Trophoblast cell (in vitro differentiated cells and primary cell): ENCODE results near the gene SRRM2.

Source experiments
- DNase-seq, 2 donors: peaks; one replicate each; pipeline ENCODE4 v3.0.0-alpha.2; 2016
- H2AFZ ChIP-seq: 2 replicates; pipeline ENCODE4 v1.6.1; 2013; ENCODE audit warnings: low read length, moderate library complexity, mild to moderate bottlenecking; ENCODE audit not compliant: insufficient read depth, poor library complexity
- H2AK5ac ChIP-seq: 2 replicates; pipeline ENCODE4 v1.6.1; 2013; ENCODE audit warnings: mild to moderate bottlenecking, low read length
- H2BK120ac ChIP-seq: 2 replicates; pipeline ENCODE4 v1.6.1; 2013; ENCODE audit warnings: low read length, mild to moderate bottlenecking, moderate library complexity; ENCODE audit not compliant: insufficient read depth, poor library complexity
- H2BK12ac ChIP-seq: 2 replicates; pipeline ENCODE4 v1.6.1; 2013; ENCODE audit warnings: mild to moderate bottlenecking, low read length, moderate library complexity
- H2BK5ac ChIP-seq: 2 replicates; pipeline ENCODE4 v1.6.1; 2013; ENCODE audit warnings: low read length, low read depth, moderate library complexity, mild to moderate bottlenecking; ENCODE audit not compliant: poor library complexity
- H3K14ac ChIP-seq: 2 replicates; pipeline ENCODE4 v1.6.1; 2013; ENCODE audit warnings: mild to moderate bottlenecking, low read length
- H3K18ac ChIP-seq: 2 replicates; pipeline ENCODE4 v1.6.1; 2013; ENCODE audit warnings: mild to moderate bottlenecking, low read length
- H3K23ac ChIP-seq: 2 replicates; pipeline ENCODE4 v1.6.1; 2013; ENCODE audit warnings: low read length
- H3K27ac ChIP-seq: 2 replicates; pipeline ENCODE4 v1.5.1; 2013; ENCODE audit warnings: low read depth, mild to moderate bottlenecking, inconsistent platforms, low read length, moderate library complexity
- H3K27me3 ChIP-seq: 2 replicates; pipeline ENCODE4 v1.6.1; 2013; ENCODE audit warnings: inconsistent platforms, mild to moderate bottlenecking, low read length, moderate library complexity; ENCODE audit not compliant: insufficient read depth
- H3K36me3 ChIP-seq, 2 experiments: 1 replicate in 1 of 2; 2 replicates in 1 of 2; pipeline ENCODE4 v1.6.1; 2013; ENCODE audit warnings: low read length in 2 of 2, mild to moderate bottlenecking in 2 of 2, moderate library complexity in 1 of 2; ENCODE audit not compliant: insufficient read depth in 2 of 2, control insufficient read depth in 1 of 2
- H3K4ac ChIP-seq: 2 replicates; pipeline ENCODE4 v1.6.1; 2013; ENCODE audit warnings: low read depth, mild to moderate bottlenecking, low read length, moderate library complexity
- H3K4me1 ChIP-seq, 2 experiments: 1 replicate in 1 of 2; 2 replicates in 1 of 2; pipeline ENCODE4 v1.6.1; 2013; ENCODE audit warnings: low read length in 2 of 2, mild to moderate bottlenecking in 2 of 2, moderate library complexity in 1 of 2; ENCODE audit not compliant: insufficient read depth in 2 of 2, control insufficient read depth in 1 of 2
- H3K4me2 ChIP-seq: 2 replicates; pipeline ENCODE4 v1.6.1; 2013; ENCODE audit warnings: inconsistent platforms, mild to moderate bottlenecking, low read length, moderate library complexity
- H3K4me3 ChIP-seq: 2 replicates; pipeline ENCODE4 v1.5.1; 2013; ENCODE audit warnings: mild to moderate bottlenecking, low read depth, low read length, inconsistent platforms
- H3K79me1 ChIP-seq: one replicate; pipeline ENCODE4 v1.6.1; 2013; ENCODE audit warnings: low read length
- H3K79me2 ChIP-seq: 2 replicates; pipeline ENCODE4 v1.6.1; 2013; ENCODE audit warnings: low read length, mild to moderate bottlenecking; ENCODE audit not compliant: control insufficient read depth, insufficient read depth, poor library complexity
- H3K9ac ChIP-seq: 2 replicates; pipeline ENCODE4 v1.6.1; 2013; ENCODE audit warnings: mild to moderate bottlenecking, low read length
- H3K9me3 ChIP-seq: 2 replicates; pipeline ENCODE4 v1.6.1; 2013; ENCODE audit warnings: low read depth, mild to moderate bottlenecking, control low read depth, inconsistent platforms, low read length; ENCODE audit not compliant: insufficient read depth
- H4K12ac ChIP-seq: 2 replicates; pipeline ENCODE4 v1.6.1; 2013; ENCODE audit warnings: low read depth, mild to moderate bottlenecking, low read length, moderate library complexity
- H4K8ac ChIP-seq: 2 replicates; pipeline ENCODE4 v1.6.1; 2013; ENCODE audit warnings: low read depth, mild to moderate bottlenecking, low read length, moderate library complexity
- H4K91ac ChIP-seq: one replicate; pipeline ENCODE4 v1.6.1; 2013; ENCODE audit warnings: low read depth, mild to moderate bottlenecking, low read length, moderate library complexity
- WGBS: extraction: QIAGEN DNeasy Blood & Tissue Kit; methylation state at CpG from one replicate; pipeline ENCODE4 v1.1.7; 2013; ENCODE audit warnings: missing lambda C conversion rate; ENCODE audit not compliant: insufficient read length, insufficient coverage; ENCODE audit errors: extremely low coverage; 5-methylcytosine and 5-hydroxymethylcytosine counted together

Gene SRRM2

GRCh38 chr16:2809149-2809760, 56.8 kb downstream of the SRRM2 start:
- H3K4me2 ChIP-seq, result no peak overlapping the region
- H2BK12ac ChIP-seq, result no peak overlapping the region
- no CpG with 5 or more reads among the region's 3 CpGs for WGBS
- H3K4me1 ChIP-seq, result no peaks in the 10 kb centered on the region
- H3K4ac ChIP-seq, result no peak overlapping the region
- no peak overlapping the region for H3K9ac ChIP-seq
- H3K9me3 ChIP-seq, result peaks cover 22% of the 10 kb centered on the region
- no peak overlapping the region for H3K14ac ChIP-seq
- H4K12ac ChIP-seq, result no peak overlapping the region
- H3K36me3 ChIP-seq, result no peaks in the 10 kb centered on the region
- H3K79me2 ChIP-seq, result no peaks in the 10 kb centered on the region
- no peak overlapping the region for H4K91ac ChIP-seq
- H3K27ac ChIP-seq, result no peak overlapping the region
- H3K79me1 ChIP-seq, result no peaks in the 10 kb centered on the region
- H2BK5ac ChIP-seq, result no peak overlapping the region
- H3K23ac ChIP-seq, result no peak overlapping the region
- no peak overlapping the region for H2AK5ac ChIP-seq
- no peak overlapping the region for H3K18ac ChIP-seq
- H4K8ac ChIP-seq, result no peak overlapping the region
- H3K27me3 ChIP-seq, result no peaks in the 10 kb centered on the region
- DNase-seq, result no peak
- no peak overlapping the region for H3K4me3 ChIP-seq
- no peak overlapping the region for H2AFZ ChIP-seq
- no peak overlapping the region for H2BK120ac ChIP-seq

- Histone ChIP-seq H3K27me3 (no peaks in the 10 kb centered on the region), H3K36me3 (no peaks in the 10 kb centered on the region), H3K4me1 (no peaks in the 10 kb centered on the region), H3K14ac (no peak overlapping the region), H3K9ac (no peak overlapping the region), H3K4me2 (no peak overlapping the region), H4K8ac (no peak overlapping the region), H3K79me1 (no peaks in the 10 kb centered on the region), H3K18ac (no peak overlapping the region), H3K79me2 (no peaks in the 10 kb centered on the region), H2BK5ac (no peak overlapping the region), H3K9me3 (peaks cover 11% of the 10 kb centered on the region), H2AFZ (no peak overlapping the region), H4K91ac (no peak overlapping the region), H4K12ac (no peak overlapping the region), H3K23ac (no peak overlapping the region), H2BK12ac (no peak overlapping the region), H2BK120ac (no peak overlapping the region), H2AK5ac (no peak overlapping the region), H3K4me3 (no peak overlapping the region), H3K27ac (no peak overlapping the region), H3K4ac (no peak overlapping the region)
- no peak for DNase-seq
- no CpG with 5 or more reads among the region's 6 CpGs for WGBS
Measured at GRCh38 chr16:2810651-2811050, 58.2 kb downstream of the SRRM2 start.

- no peaks in the 10 kb centered on the region for H3K36me3 ChIP-seq
- no peaks in the 10 kb centered on the region for H3K27me3 ChIP-seq
- H3K27ac ChIP-seq, result no peak overlapping the region
- no peak overlapping the region for H3K9ac ChIP-seq
- H2BK5ac ChIP-seq, result no peak overlapping the region
- no peak overlapping the region for H3K14ac ChIP-seq
- no peaks in the 10 kb centered on the region for H3K4me1 ChIP-seq
- H4K12ac ChIP-seq, result no peak overlapping the region
- H3K9me3 ChIP-seq, result peaks cover 4% of the 10 kb centered on the region
- no peaks in the 10 kb centered on the region for H3K79me1 ChIP-seq
- H3K4ac ChIP-seq, result no peak overlapping the region
- no peak for DNase-seq
- H3K18ac ChIP-seq, result no peak overlapping the region
- no peak overlapping the region for H4K8ac ChIP-seq
- H2AFZ ChIP-seq, result no peak overlapping the region
- H3K4me2 ChIP-seq, result no peak overlapping the region
- no peak overlapping the region for H2BK12ac ChIP-seq
- H3K4me3 ChIP-seq, result no peak overlapping the region
- H3K23ac ChIP-seq, result no peak overlapping the region
- H3K79me2 ChIP-seq, result no peaks in the 10 kb centered on the region
- H2BK120ac ChIP-seq, result no peak overlapping the region
- no CpG with 5 or more reads among the region's 15 CpGs for WGBS
- H4K91ac ChIP-seq, result no peak overlapping the region
- H2AK5ac ChIP-seq, result no peak overlapping the region
Measured at GRCh38 chr16:2811703-2812471, 59.4 kb downstream of the SRRM2 start.

- Histone ChIP-seq H3K79me2 (no peaks in the 10 kb centered on the region), H3K4me3 (no peak overlapping the region), H3K9me3 (no peaks in the 10 kb centered on the region), H2AFZ (no peak overlapping the region), H3K4me1 (no peaks in the 10 kb centered on the region), H3K18ac (no peak overlapping the region), H2AK5ac (no peak overlapping the region), H3K27me3 (no peaks in the 10 kb centered on the region), H3K4me2 (no peak overlapping the region), H3K4ac (no peak overlapping the region), H2BK5ac (no peak overlapping the region), H3K23ac (no peak overlapping the region), H3K9ac (no peak overlapping the region), H4K8ac (no peak overlapping the region), H2BK120ac (no peak overlapping the region), H3K14ac (no peak overlapping the region), H4K12ac (no peak overlapping the region), H3K79me1 (no peaks in the 10 kb centered on the region), H2BK12ac (no peak overlapping the region), H4K91ac (no peak overlapping the region), H3K27ac (no peak overlapping the region), H3K36me3 (no peaks in the 10 kb centered on the region)
- no CpG with 5 or more reads among the region's 7 CpGs for WGBS
- no peak for DNase-seq
Measured at GRCh38 chr16:2813771-2814221, 61.4 kb downstream of the SRRM2 start.
